HEK293 (cell line): ENCODE measurements around the gene RBM22.

ENCODE experiments used
- CTCF ChIA-PET: fragments of 350-600 bp; formaldehyde crosslinking; extraction: SDS; loops from one replicate; lab custom pipeline; 2021; ENCODE audit warnings: antibody characterized with exemption; lab: Yijun Ruan, JAX
- POLR2A ChIA-PET: fragments of 300-600 bp; formaldehyde crosslinking; extraction: SDS; loops from one replicate; lab custom pipeline; 2020; ENCODE audit warnings: antibody characterized with exemption, inconsistent platforms; lab: Yijun Ruan, JAX
- H3K27ac ChIP-seq: fragments of 200-500 bp; sonication (Bioruptor generic); 2 replicates; pipeline ENCODE4 v1.5.1; 2014; ENCODE audit warnings: low read depth, low read length, control low read depth, inconsistent platforms; ENCODE audit errors: extremely low read depth
- H3K36me3 ChIP-seq, 2 experiments: fragments of 200-500 bp in 1 of 2; sonication (Bioruptor generic) in 1 of 2; 1 replicate in 1 of 2; 2 replicates in 1 of 2; pipeline ENCODE4 v1.5.1; 2014 to 2017; ENCODE audit warnings: inconsistent platforms in 2 of 2, low read length in 2 of 2; ENCODE audit not compliant: control insufficient read depth in 2 of 2, insufficient read depth in 1 of 2
- H3K4me1 ChIP-seq: fragments of 200-500 bp; sonication (Bioruptor generic); 2 replicates; pipeline ENCODE4 v1.5.1; 2014; ENCODE audit warnings: mild to moderate bottlenecking, low read length, inconsistent platforms; ENCODE audit not compliant: control insufficient read depth, insufficient read depth
- H3K4me3 ChIP-seq: 2 replicates; pipeline ENCODE4 v1.5.1; 2011; ENCODE audit warnings: low read depth, mild to moderate bottlenecking, control low read depth, low read length, moderate library complexity
- H3K9me3 ChIP-seq: fragments of 200-500 bp; sonication (Bioruptor generic); 2 replicates; pipeline ENCODE4 v1.5.1; 2014; ENCODE audit warnings: low read depth, low read length, inconsistent platforms; ENCODE audit not compliant: control insufficient read depth, insufficient read depth
- FEZF1 ChIP-seq: fragments of 450-650 bp; formaldehyde crosslinking; IDR thresholded peaks from 2 replicates; pipeline ENCODE4 v1.5.1; 2016; ENCODE audit warnings: missing biosample characterization, missing genetic modification characterization
- GLI2 ChIP-seq: fragments of 450-650 bp; formaldehyde crosslinking; IDR thresholded peaks from 2 replicates; pipeline ENCODE4; 2017; ENCODE audit warnings: missing biosample characterization, missing genetic modification characterization, low read depth, borderline replicate concordance
- SETDB1 ChIP-seq: IDR thresholded peaks from one replicate; pipeline ENCODE4 v1.6.1; 2017; ENCODE audit warnings: mild to moderate bottlenecking, low read length, moderate library complexity, mixed read lengths; ENCODE audit not compliant: insufficient read length
- ZFP41 ChIP-seq: fragments of 450-650 bp; formaldehyde crosslinking; IDR thresholded peaks from 2 replicates; pipeline ENCODE4 v1.5.1; 2016; ENCODE audit warnings: missing biosample characterization, missing genetic modification characterization, borderline replicate concordance
- ZNF10 ChIP-seq: fragments of 450-650 bp; formaldehyde crosslinking; IDR thresholded peaks from 2 replicates; pipeline ENCODE4 v1.5.1; 2017; ENCODE audit warnings: missing biosample characterization, missing genetic modification characterization
- ZNF248 ChIP-seq: fragments of 450-650 bp; formaldehyde crosslinking; IDR thresholded peaks from 2 replicates; pipeline ENCODE4 v1.5.1; 2017; ENCODE audit warnings: missing biosample characterization, missing genetic modification characterization
- ZNF350 ChIP-seq: fragments of 450-650 bp; formaldehyde crosslinking; IDR thresholded peaks from 2 replicates; pipeline ENCODE4 v1.5.0; 2017; ENCODE audit warnings: missing biosample characterization, mild to moderate bottlenecking, missing genetic modification characterization
- ZNF362 ChIP-seq: fragments of 450-650 bp; formaldehyde crosslinking; IDR thresholded peaks from 2 replicates; pipeline ENCODE4 v1.5.1; 2016; ENCODE audit warnings: missing biosample characterization, missing genetic modification characterization
- ZNF394 ChIP-seq: fragments of 450-650 bp; formaldehyde crosslinking; IDR thresholded peaks from 2 replicates; pipeline ENCODE4 v1.5.1; 2016; ENCODE audit warnings: missing biosample characterization, missing genetic modification characterization, mild to moderate bottlenecking, moderate library complexity, borderline replicate concordance
- ZNF518A ChIP-seq: fragments of 450-650 bp; formaldehyde crosslinking; conservative IDR thresholded peaks from 2 replicates; pipeline ENCODE4 v1.5.1; 2016; ENCODE audit warnings: low read depth, missing biosample characterization, missing genetic modification characterization
- ZNF555 ChIP-seq: fragments of 450-650 bp; formaldehyde crosslinking; conservative IDR thresholded peaks from 2 replicates; pipeline ENCODE4 v1.5.1; 2017; ENCODE audit warnings: missing biosample characterization, mild to moderate bottlenecking, missing genetic modification characterization, inconsistent platforms
- ZNF571 ChIP-seq: fragments of 450-650 bp; formaldehyde crosslinking; IDR thresholded peaks from 2 replicates; pipeline ENCODE4 v1.5.0; 2017; ENCODE audit warnings: missing biosample characterization, missing genetic modification characterization
- ZNF600 ChIP-seq: fragments of 450-650 bp; formaldehyde crosslinking; IDR thresholded peaks from 2 replicates; pipeline ENCODE4 v1.5.1; 2016; ENCODE audit warnings: missing biosample characterization, missing genetic modification characterization
- ZNF639 ChIP-seq: fragments of 450-650 bp; formaldehyde crosslinking; IDR thresholded peaks from 2 replicates; pipeline ENCODE4 v1.5.1; 2016; ENCODE audit warnings: missing biosample characterization, missing genetic modification characterization
- ZNF785 ChIP-seq: fragments of 450-650 bp; formaldehyde crosslinking; IDR thresholded peaks from 2 replicates; pipeline ENCODE4 v1.5.1; 2016; ENCODE audit warnings: missing biosample characterization, missing genetic modification characterization

Gene RBM22

GRCh38 chr5:150734579-150735384, 33.9 kb upstream of the RBM22 start:
- H3K4me1 ChIP-seq = no peaks in the 10 kb centered on the region
- POLR2A ChIA-PET = no interaction called here
- TF ChIP-seq GLI2 = no peak
- peak; percentile 12; the same call in 1 of the 2 replicates for TF ChIP-seq FEZF1 (tag by site-specific recombination)
- no peak for TF ChIP-seq ZNF785
- CTCF ChIA-PET = interaction anchor here (0.6 to 2.7 kb wide), 4 partner anchors 17 to 378 kb away, joined by 3 to 6 read pairs (median 4); no protein-coding TSS in a partner anchor
- no peaks in the 10 kb centered on the region; the same call in 1 of the 2 replicates for H3K9me3 ChIP-seq
- peaks cover 37 to 63% of the 10 kb centered on the region in 2 experiments for H3K36me3 ChIP-seq
- no peak overlapping the region for H3K27ac ChIP-seq
- H3K4me3 ChIP-seq = no peak overlapping the region

- ChIA-PET CTCF (interaction anchor here (0.7 to 0.8 kb wide), 2 partner anchors 9 to 428 kb away, joined by 3 to 4 read pairs; no protein-coding TSS in a partner anchor), POLR2A (interaction anchor here (1.1 kb wide), 2 partner anchors 26 to 31 kb away, joined by 3 to 4 read pairs; partner anchors contain the start of gene RBM22)
- Histone ChIP-seq H3K9me3 (no peaks in the 10 kb centered on the region; the same call in 1 of the 2 replicates), H3K36me3 (peaks cover 46 to 81% of the 10 kb centered on the region in 2 experiments), H3K4me3 (no peak overlapping the region), H3K4me1 (no peaks in the 10 kb centered on the region), H3K27ac (no peak overlapping the region)
- TF ChIP-seq ZNF518A (no peak), ZNF362 (tag by site-specific recombination) (no peak), ZNF571 (tag by site-specific recombination) (no peak), SETDB1 (no peak), ZNF555 (tag by site-specific recombination) (no peak), ZNF10 (tag by site-specific recombination) (no peak), ZFP41 (tag by site-specific recombination) (no peak), ZNF394 (tag by site-specific recombination) (no peak), ZNF350 (tag by site-specific recombination) (no peak), ZNF785 (no peak), ZNF248 (tag by site-specific recombination) (no peak)
Observed at GRCh38 chr5:150731669-150732242, 30.9 kb upstream of the RBM22 start.

GRCh38 chr5:150729859-150730258, 29.0 kb upstream of the RBM22 start:
- ChIA-PET POLR2A (no interaction called here), CTCF (no interaction called here)
- no peak overlapping the region for H3K4me3 ChIP-seq
- H3K4me1 ChIP-seq = no peaks in the 10 kb centered on the region
- no peaks in the 10 kb centered on the region for H3K9me3 ChIP-seq
- peaks cover 47 to 80% of the 10 kb centered on the region in 2 experiments for H3K36me3 ChIP-seq
- H3K27ac ChIP-seq = no peak overlapping the region
- TF ChIP-seq ZNF639 (tag by site-specific recombination) (no peak), ZNF600 (tag by site-specific recombination) (no peak)
